ENCODE results near the gene KLF13. TPM values are rescaled to one million over a fixed set of nuclear protein-coding genes. Genes with fewer than 3 reads are reported as not detected.

KLF13 gene
- total RNA-seq, 2 experiments from 2014 or later, result 112 to 120 TPM

DNA sequence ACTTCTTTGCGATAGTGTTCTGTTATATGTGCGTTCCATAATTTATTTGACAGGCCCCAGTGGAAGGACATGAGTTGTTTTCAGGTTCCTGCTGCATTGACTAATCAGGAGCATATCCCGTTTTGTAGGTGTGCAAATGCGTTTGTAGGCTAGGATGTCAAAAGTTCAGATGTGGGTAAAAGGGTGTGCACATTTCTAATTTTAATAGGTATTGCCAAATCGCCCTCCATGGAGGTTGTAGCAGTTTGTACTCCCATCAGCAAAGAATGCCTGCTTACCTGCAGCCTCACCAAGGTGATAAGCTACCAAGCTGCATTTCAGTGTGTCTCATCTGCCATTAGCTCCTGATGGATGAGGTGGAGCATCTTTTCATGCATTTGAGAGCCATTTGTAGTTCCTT is 36.3 kb downstream of the KLF13 start:
- ChIA-PET POLR2A (interaction anchor here (1.5 to 4.5 kb wide), 3 partner anchors 17 to 72 kb away, joined by 4 to 24 read pairs (median 7); no protein-coding TSS in a partner anchor), CTCF (interaction anchor here (1.1 to 7.4 kb wide), 3 partner anchors 15 to 73 kb away, joined by 5 to 58 read pairs (median 5); no protein-coding TSS in a partner anchor)

GRCh38 chr15:31364301-31365031 is 37.8 kb downstream of the KLF13 start:
- CTCF ChIA-PET, result interaction anchor here (0.9 to 7.4 kb wide), 8 partner anchors 10 to 124 kb away, joined by 3 to 58 read pairs (median 14); no protein-coding TSS in a partner anchor
- POLR2A ChIA-PET, result interaction anchor here (1.0 to 4.8 kb wide), 11 partner anchors 7 to 149 kb away, joined by 3 to 42 read pairs (median 4); partner anchors contain the start of gene KLF13

GRCh38 chr15:31365032-31365654 is 38.5 kb downstream of the KLF13 start:
- ChIA-PET CTCF (interaction anchor here (0.6 to 7.4 kb wide), 15 partner anchors 10 to 140 kb away, joined by 3 to 58 read pairs (median 4); partner anchors contain the start of gene KLF13), POLR2A (interaction anchor here (0.5 to 4.8 kb wide), 14 partner anchors 8 to 150 kb away, joined by 3 to 42 read pairs (median 4); partner anchors contain the start of gene KLF13)

- ChIA-PET CTCF (interaction anchor here (0.6 to 7.4 kb wide), 18 partner anchors 11 to 151 kb away, joined by 3 to 58 read pairs (median 4); partner anchors contain the start of gene KLF13), POLR2A (interaction anchor here (0.5 to 4.8 kb wide), 15 partner anchors 8 to 123 kb away, joined by 3 to 42 read pairs (median 4); partner anchors contain the start of gene KLF13)
These were observed 39.1 kb downstream of the KLF13 start for GRCh38 chr15:31365655-31366127.

GRCh38 chr15:31366169-31366734 is 39.6 kb downstream of the KLF13 start:
- ChIA-PET POLR2A (interaction anchor here (0.6 to 4.8 kb wide), 16 partner anchors 9 to 122 kb away, joined by 3 to 42 read pairs (median 4); partner anchors contain the start of gene KLF13), CTCF (interaction anchor here (0.8 to 7.4 kb wide), 15 partner anchors 11 to 151 kb away, joined by 3 to 58 read pairs (median 5); partner anchors contain the start of gene KLF13)

DNA sequence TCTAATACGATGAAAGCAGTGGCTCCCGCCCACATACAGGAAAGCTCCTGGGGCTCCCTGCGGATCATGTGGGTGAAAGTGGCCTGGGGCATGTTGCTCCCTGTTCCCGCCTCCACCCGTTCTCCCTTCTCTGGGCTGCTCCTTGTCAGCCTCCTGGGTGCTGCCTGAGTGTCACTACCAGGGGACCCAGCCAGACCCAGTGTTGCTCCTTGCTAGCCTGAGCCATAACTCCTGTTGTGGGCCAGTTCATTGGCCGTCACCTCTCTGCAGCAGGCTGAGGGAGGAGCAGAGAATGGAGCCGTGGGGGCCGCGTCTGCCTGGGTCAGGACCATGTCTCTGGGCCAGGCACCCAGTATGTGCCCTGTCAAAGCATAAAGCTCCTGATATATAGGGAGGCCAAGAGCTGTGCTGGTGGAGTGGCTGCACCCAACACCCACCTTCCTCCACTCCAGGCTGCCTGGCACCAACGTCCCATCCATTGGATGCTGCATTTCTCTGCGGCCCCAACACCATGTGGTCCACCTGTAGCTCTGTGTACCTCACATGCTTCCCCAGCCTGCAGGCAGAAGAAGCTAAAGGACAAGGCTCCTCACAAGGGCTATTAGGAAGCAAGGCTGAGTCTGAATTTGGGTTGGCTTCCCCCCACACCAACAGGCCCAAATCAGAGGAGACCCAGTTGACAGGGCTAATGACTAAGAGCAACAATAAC is 40.5 kb downstream of the KLF13 start:
- CTCF ChIA-PET, result interaction anchor here (0.9 to 7.4 kb wide), 11 partner anchors 7 to 122 kb away, joined by 3 to 58 read pairs (median 7); no protein-coding TSS in a partner anchor
- POLR2A ChIA-PET, result interaction anchor here (0.6 to 4.8 kb wide), 10 partner anchors 8 to 116 kb away, joined by 3 to 42 read pairs (median 4); no protein-coding TSS in a partner anchor

DNA sequence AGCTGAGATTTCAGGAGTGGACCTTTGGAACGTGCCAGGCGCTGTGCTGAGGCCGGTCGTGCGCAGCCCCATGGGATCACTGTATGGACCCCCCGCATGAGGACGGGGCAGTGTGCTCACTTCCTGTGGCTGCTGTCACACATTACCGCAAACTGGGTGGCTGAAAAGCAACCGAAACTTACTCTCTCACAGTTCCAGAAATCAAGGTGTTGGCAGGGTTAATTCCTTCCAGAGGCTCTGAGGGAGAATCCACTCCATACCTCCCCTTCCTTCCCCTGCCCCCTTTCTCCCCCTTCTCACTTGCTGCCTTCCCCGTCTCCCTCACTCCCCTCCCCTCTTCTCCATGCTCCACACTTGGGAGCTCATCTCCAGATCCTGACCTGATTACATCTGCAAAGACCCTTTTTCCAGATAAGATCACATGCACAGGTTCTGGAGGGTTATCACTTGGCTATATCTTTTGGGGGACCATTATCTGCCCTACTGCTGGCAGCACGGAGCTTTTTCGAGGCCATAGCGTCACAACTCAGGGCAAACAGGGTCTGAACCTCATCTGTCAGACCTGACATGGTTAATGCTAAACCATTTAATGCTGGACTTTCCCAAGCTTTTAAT is 41.2 kb downstream of the KLF13 start:
- POLR2A ChIA-PET, result interaction anchor here (0.6 to 4.8 kb wide), 10 partner anchors 8 to 115 kb away, joined by 3 to 42 read pairs (median 6); no protein-coding TSS in a partner anchor
- CTCF ChIA-PET, result interaction anchor here (0.9 to 7.4 kb wide), 8 partner anchors 8 to 121 kb away, joined by 3 to 58 read pairs (median 12); no protein-coding TSS in a partner anchor

- CTCF ChIA-PET, result interaction anchor here (0.7 to 7.4 kb wide), 5 partner anchors 8 to 383 kb away, joined by 3 to 58 read pairs (median 5); no protein-coding TSS in a partner anchor
- POLR2A ChIA-PET, result interaction anchor here (0.7 to 1.0 kb wide), 2 partner anchors 14 to 23 kb away, joined by 3 to 5 read pairs; no protein-coding TSS in a partner anchor
These were observed 43.1 kb downstream of the KLF13 start for GRCh38 chr15:31369727-31370126.

DNA sequence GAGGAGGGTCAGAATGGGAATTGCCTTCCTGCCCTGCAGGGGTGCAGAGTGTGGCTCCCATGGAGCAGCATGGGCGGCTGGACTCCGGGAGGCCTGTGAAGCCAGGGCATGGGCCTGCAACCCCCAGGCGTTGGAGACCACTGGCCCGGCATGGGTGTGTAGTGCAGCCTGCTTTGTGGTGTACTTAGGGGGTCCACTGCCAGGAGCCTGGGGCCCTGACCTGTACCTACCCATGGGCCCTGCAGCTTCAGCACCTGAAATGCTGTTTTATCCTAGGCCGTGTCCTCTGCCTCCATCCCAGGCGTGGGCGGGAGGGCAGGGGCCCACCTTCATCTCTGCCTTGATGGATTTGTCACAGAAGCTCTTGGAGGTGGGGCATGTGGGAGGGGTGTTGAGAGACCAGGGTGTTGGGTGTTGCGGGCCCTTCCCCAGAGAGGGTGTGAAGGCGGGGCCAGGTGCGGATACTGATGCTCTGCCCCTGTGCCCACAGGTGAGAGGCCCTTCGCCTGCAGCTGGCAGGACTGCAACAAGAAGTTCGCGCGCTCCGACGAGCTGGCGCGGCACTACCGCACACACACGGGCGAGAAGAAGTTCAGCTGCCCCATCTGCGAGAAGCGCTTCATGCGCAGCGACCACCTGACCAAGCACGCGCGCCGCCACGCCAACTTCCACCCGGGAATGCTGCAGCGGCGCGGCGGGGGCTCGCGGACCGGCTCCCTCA is 45.0 kb downstream of the KLF13 start:
- CTCF ChIA-PET, result no interaction called here
- POLR2A ChIA-PET, result no interaction called here

- ChIA-PET CTCF (no interaction called here), POLR2A (no interaction called here)
These were observed 46.0 kb downstream of the KLF13 start for GRCh38 chr15:31372635-31373091.

DNA sequence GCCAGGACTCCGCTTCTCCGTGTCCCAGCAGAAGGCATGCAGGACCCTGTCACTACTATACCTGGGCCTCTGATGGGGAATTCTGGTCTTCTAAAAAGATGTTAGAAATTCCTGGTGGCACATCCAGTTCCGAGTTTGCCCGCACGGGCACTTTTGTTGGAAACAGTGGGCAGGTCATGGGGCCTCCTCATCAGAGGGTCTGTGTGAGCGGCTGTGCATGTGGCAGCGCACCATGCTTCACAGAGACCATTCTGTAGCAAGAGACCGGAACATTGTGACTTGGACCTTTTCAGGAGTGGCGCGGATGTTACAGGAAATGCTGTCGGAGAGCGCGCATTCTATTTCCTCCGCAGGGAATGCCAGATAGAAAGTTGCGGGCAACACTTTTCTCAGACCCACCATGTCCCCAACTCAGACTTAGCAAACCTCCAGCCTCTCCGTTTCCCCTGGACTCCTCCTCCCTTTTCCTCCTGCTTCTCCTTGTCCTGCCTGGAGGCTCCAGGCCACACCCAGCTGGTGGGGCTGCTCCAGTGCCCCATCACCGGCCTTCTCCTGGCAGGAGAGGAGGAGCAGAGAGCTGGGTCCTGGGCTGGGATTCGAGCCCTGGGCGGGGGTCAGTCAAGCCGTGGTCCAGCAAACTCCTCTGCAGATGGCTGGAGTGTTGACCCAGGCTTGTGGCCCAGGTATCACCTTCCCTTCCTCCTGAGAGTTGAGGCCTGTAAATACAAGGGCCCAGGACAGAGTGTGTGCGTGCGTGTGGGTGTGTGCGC is 46.6 kb downstream of the KLF13 start:
- POLR2A ChIA-PET, result no interaction called here

GRCh38 chr15:31373970-31374369 is 47.3 kb downstream of the KLF13 start:
- CTCF ChIA-PET, result no interaction called here
- POLR2A ChIA-PET, result interaction anchor here (0.5 kb wide), 1 partner anchor 108 kb away, joined by 3 read pairs; no protein-coding TSS in a partner anchor

More for the DNA sequence above, 46.6 kb downstream of the KLF13 start:
- CTCF ChIA-PET, result no interaction called here

- CTCF ChIA-PET, result no interaction called here
- POLR2A ChIA-PET, result interaction anchor here (0.5 kb wide), 1 partner anchor 107 kb away, joined by 3 read pairs; no protein-coding TSS in a partner anchor
These were observed 47.9 kb downstream of the KLF13 start for GRCh38 chr15:31374489-31374888.

GRCh38 chr15:31374986-31375385 is 48.4 kb downstream of the KLF13 start:
- ChIA-PET CTCF (no interaction called here), POLR2A (no interaction called here)

DNA sequence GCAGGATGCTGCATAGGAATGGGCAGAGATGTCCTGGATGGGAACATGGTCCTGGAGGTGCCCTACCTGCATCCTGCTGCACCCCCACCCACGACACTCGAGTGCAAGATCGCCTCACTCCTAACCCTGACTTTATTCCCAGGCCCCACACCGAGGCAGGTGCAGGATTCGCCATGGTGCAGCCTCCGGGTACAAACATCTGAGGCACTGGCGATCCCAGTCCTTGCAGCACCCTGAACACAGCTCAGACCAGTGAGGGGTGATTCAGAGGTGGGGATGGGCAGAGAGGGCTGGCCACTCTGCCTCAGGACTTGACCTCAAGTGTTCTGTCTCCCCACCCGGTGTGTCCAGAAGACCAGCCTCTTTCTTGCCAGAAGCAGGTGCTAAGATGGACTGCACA is 49.1 kb downstream of the KLF13 start:
- CTCF ChIA-PET, result no interaction called here
- POLR2A ChIA-PET, result no interaction called here

GRCh38 chr15:31376511-31376910 is 49.9 kb downstream of the KLF13 start:
- POLR2A ChIA-PET, result no interaction called here
- CTCF ChIA-PET, result no interaction called here

Data from activated CD8-positive, alpha-beta memory T cell treated with anti-CD3 and anti-CD28 coated beads for 36 hours (primary cell).